Keratinocyte (primary cell): ENCODE data around the gene PDZRN3. TPM values are rescaled to one million over a fixed set of nuclear protein-coding genes. Genes with fewer than 3 reads are reported as not detected.

ENCODE experiments used
- DNase-seq: peaks from one replicate; pipeline ENCODE4 v3.0.0-alpha.2; 2011; ENCODE audit warnings: low read depth, missing footprints, low spot score
- FAIRE-seq: peaks from 2 replicates; lab custom pipeline; 2011; peaks lifted over from hg19 to GRCh38; lab: Jason Lieb, UNC
- H2AFZ ChIP-seq: 2 replicates; pipeline ENCODE4 v1.6.0; 2012; ENCODE audit warnings: low read length, control low read depth, inconsistent platforms; ENCODE audit not compliant: control insufficient read depth
- H3K27ac ChIP-seq: 2 replicates; pipeline ENCODE4 v1.5.1; 2011; ENCODE audit warnings: low read length; ENCODE audit not compliant: control insufficient read depth, insufficient read depth
- H3K27me3 ChIP-seq: 3 replicates; pipeline ENCODE4 v1.6.0; 2011; ENCODE audit warnings: low read length; ENCODE audit not compliant: control insufficient read depth, insufficient read depth; ENCODE audit errors: extremely low read depth
- H3K36me3 ChIP-seq, 2 experiments: 2 replicates in 1 of 2; 3 replicates in 1 of 2; pipeline ENCODE4 v1.5.1; 2011; ENCODE audit warnings: low read length in 2 of 2, mild to moderate bottlenecking in 1 of 2; ENCODE audit not compliant: control insufficient read depth in 2 of 2, insufficient read depth in 2 of 2; ENCODE audit errors: extremely low read depth in 1 of 2
- H3K4me1 ChIP-seq: 3 replicates; pipeline ENCODE4 v1.5.1; 2011; ENCODE audit warnings: low read length; ENCODE audit not compliant: control insufficient read depth, insufficient read depth; ENCODE audit errors: extremely low read depth
- H3K4me2 ChIP-seq: 3 replicates; pipeline ENCODE4 v1.6.0; 2011; ENCODE audit warnings: low read depth, low read length; ENCODE audit not compliant: control insufficient read depth, insufficient read depth; ENCODE audit errors: extremely low read depth
- H3K4me3 ChIP-seq, 3 experiments: fragments of 200-600 bp in 1 of 3; sonication (generic) in 1 of 3; 2 replicates in 2 of 3; 3 replicates in 1 of 3; pipeline ENCODE4 v1.5.1; 2011 to 2016; ENCODE audit warnings: low read length in 3 of 3, mild to moderate bottlenecking in 3 of 3, control low read depth in 2 of 3, inconsistent platforms in 1 of 3, low read depth in 1 of 3, mixed read lengths in 1 of 3, mixed run types in 1 of 3, moderate library complexity in 1 of 3; ENCODE audit not compliant: control insufficient read depth in 2 of 3, insufficient read depth in 2 of 3; ENCODE audit errors: extremely low read depth in 1 of 3
- H3K79me2 ChIP-seq: 2 replicates; pipeline ENCODE4 v1.6.0; 2012; ENCODE audit warnings: low read length; ENCODE audit not compliant: control insufficient read depth, insufficient read depth
- H3K9ac ChIP-seq: 3 replicates; pipeline ENCODE4 v1.6.0; 2011; ENCODE audit warnings: low read length; ENCODE audit not compliant: control insufficient read depth, insufficient read depth; ENCODE audit errors: extremely low read depth
- H3K9me1 ChIP-seq: 3 replicates; pipeline ENCODE4 v1.6.0; 2011; ENCODE audit warnings: low read length; ENCODE audit not compliant: control insufficient read depth, insufficient read depth; ENCODE audit errors: extremely low read depth
- H3K9me3 ChIP-seq: 2 replicates; pipeline ENCODE4 v1.5.1; 2012; ENCODE audit warnings: low read depth, low read length; ENCODE audit not compliant: control insufficient read depth
- H4K20me1 ChIP-seq: 3 replicates; pipeline ENCODE4 v1.6.0; 2011; ENCODE audit warnings: low read length; ENCODE audit not compliant: control insufficient read depth, insufficient read depth; ENCODE audit errors: extremely low read depth
- CTCF ChIP-seq, 3 experiments: IDR thresholded peaks in 1 of 3; conservative IDR thresholded peaks in 1 of 3; optimal IDR thresholded peaks in 1 of 3; 2 replicates in 2 of 3; 3 replicates in 1 of 3; pipeline versions ENCODE3 to v1.5.1; 2011; ENCODE audit warnings: low read length in 3 of 3, mild to moderate bottlenecking in 3 of 3, moderate library complexity in 2 of 3, control low read depth in 1 of 3, inconsistent platforms in 1 of 3; ENCODE audit not compliant: insufficient read depth in 2 of 3; ENCODE audit errors: extremely low read depth in 1 of 3
- EZH2 ChIP-seq: IDR thresholded peaks from one replicate; pipeline ENCODE4 v1.6.1; 2012; ENCODE audit warnings: inconsistent platforms, mild to moderate bottlenecking, low read length, moderate library complexity
- dilution Hi-C: fragments of 300-500 bp; cut with MboI; formaldehyde crosslinking; loops from one replicate; pipeline ENCODE4 v1.7.0; 2020; ENCODE audit warnings: low sequenced_read_pairs; ENCODE audit not compliant: extremely low pct_ligation_motif_present
- polyA plus RNA-seq, 5 experiments: library from polyadenylated mRNA; depleted of rRNA in 3 of 5; stranded (reverse) in 3 of 5; stranded (forward) in 1 of 5; unstranded in 1 of 5; fragments of >200 nt; gene quantifications; 1 replicate in 1 of 5; 2 replicates in 3 of 5; 3 replicates in 1 of 5; pipeline versions ENCODE4 v1.2.1 to v1.2.3, GENCODE V29; 2011 to 2012; ENCODE audit warnings: missing spikeins in 2 of 5, low read depth in 1 of 5, low replicate concordance in 1 of 5

The PDZRN3 gene
- polyA plus RNA-seq, 1 donor (not counting 4 experiments of a cell fraction or from before 2014, with no cell fraction given): not detected

DNA sequence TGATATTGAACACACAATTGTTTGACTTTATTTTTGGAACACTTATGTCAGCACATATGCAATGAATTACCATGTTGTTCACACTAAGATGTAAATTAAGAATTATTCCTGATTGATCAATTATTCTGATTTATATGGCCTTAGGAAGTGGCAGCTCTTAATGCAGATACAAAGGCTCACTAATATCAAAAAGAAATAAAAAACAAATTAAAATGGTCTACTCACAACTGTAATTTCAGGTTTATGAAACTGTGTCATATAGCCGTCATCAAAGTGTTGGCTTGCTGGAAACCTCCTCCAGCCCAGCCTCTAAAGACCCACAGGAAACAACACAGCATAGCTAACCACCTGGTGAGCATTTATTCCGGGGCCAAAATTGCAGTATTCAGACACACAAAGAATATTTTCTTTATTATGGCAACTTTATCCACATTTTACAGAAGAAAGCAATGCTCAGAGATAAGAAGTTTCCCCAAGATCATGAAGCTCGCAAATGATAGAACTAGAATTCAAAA, 33.4 kb downstream of the PDZRN3 start:
- dilution Hi-C loops: no loop called here
- H3K36me3 ChIP-seq: no peaks in the 10 kb centered on the region
- no peak for TF ChIP-seq EZH2
- TF ChIP-seq CTCF (optimal IDR thresholded peaks at IDR 0.05 in 1 of 3, IDR thresholded peaks at IDR 0.05 in 1 of 3, conservative IDR thresholded peaks at IDR 0.05 in 1 of 3; ENCODE audit: extremely low read depth in 1 of 3, insufficient read depth in 2 of 3, low read length in 3 of 3): no peak
- no peak overlapping the region for H2AFZ ChIP-seq
- H3K4me1 ChIP-seq: no peaks in the 10 kb centered on the region
- H3K9me3 ChIP-seq: no peaks in the 10 kb centered on the region
- no peak overlapping the region for H3K4me2 ChIP-seq
- FAIRE-seq (no peak), DNase-seq (no peak)
- H3K27me3 ChIP-seq: no peaks in the 10 kb centered on the region
- H4K20me1 ChIP-seq: no peaks in the 10 kb centered on the region
- no peaks in the 10 kb centered on the region for H3K9me1 ChIP-seq
- H3K27ac ChIP-seq: no peak overlapping the region
- H3K79me2 ChIP-seq: no peaks in the 10 kb centered on the region
- H3K4me3 ChIP-seq: no peak overlapping the region
- no peak overlapping the region for H3K9ac ChIP-seq

DNA sequence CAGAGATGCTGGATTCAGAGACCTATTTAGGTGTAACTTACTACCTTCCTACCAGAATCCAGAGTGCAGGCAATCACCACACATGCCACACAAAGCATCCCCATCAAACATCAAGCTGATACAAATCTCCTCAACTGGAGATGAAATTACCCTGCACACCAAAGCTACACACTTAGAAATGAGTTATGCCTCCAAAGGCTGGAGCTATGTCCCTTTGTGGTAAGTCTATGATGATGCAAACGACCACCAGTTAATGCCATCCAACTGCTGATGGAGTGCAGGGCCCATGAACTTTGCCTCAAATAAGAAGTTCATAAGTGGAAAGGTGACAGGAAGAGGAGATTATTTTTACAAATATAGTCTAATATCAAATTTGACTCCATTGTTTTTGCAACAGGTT, 38.1 kb downstream of the PDZRN3 start:
- H3K9me3 ChIP-seq: no peaks in the 10 kb centered on the region
- no peaks in the 10 kb centered on the region for H3K79me2 ChIP-seq
- DNase-seq (no peak), FAIRE-seq (no peak)
- dilution Hi-C loops: no loop called here
- TF ChIP-seq CTCF (optimal IDR thresholded peaks at IDR 0.05 in 1 of 3, IDR thresholded peaks at IDR 0.05 in 1 of 3, conservative IDR thresholded peaks at IDR 0.05 in 1 of 3; ENCODE audit: extremely low read depth in 1 of 3, insufficient read depth in 2 of 3, low read length in 3 of 3) (no peak), EZH2 (no peak)
- H3K4me1 ChIP-seq: no peaks in the 10 kb centered on the region
- H3K4me2 ChIP-seq: no peak overlapping the region
- no peaks in the 10 kb centered on the region for H3K9me1 ChIP-seq
- no peaks in the 10 kb centered on the region for H4K20me1 ChIP-seq
- no peak overlapping the region for H2AFZ ChIP-seq
- H3K27me3 ChIP-seq: no peaks in the 10 kb centered on the region
- no peak overlapping the region for H3K9ac ChIP-seq
- no peak overlapping the region for H3K27ac ChIP-seq
- no peaks in the 10 kb centered on the region for H3K36me3 ChIP-seq
- H3K4me3 ChIP-seq: no peak overlapping the region
